Adipocyte (in vitro differentiated cells): ENCODE measurements around the gene ZBED5.

Source experiments
- DNase-seq: peaks from one replicate; pipeline ENCODE4 v3.0.0-alpha.2; 2015; ENCODE audit warnings: low read depth
- H3K27me3 ChIP-seq: replicated peaks from 2 replicates; pipeline ENCODE4 v1.7.0; 2013; ENCODE audit warnings: mild to moderate bottlenecking, low read length, moderate library complexity; ENCODE audit not compliant: control insufficient read depth, insufficient read depth
- H3K36me3 ChIP-seq: 2 replicates; pipeline ENCODE4 v1.7.0; 2013; ENCODE audit warnings: low read length, mild to moderate bottlenecking, moderate library complexity; ENCODE audit not compliant: control insufficient read depth, insufficient read depth, severe bottlenecking
- H3K4me1 ChIP-seq: 2 replicates; pipeline ENCODE4 v1.7.0; 2013; ENCODE audit warnings: mild to moderate bottlenecking, low read length, moderate library complexity; ENCODE audit not compliant: control insufficient read depth, insufficient read depth
- H3K4me3 ChIP-seq: 2 replicates; pipeline ENCODE4 v1.7.0; 2013; ENCODE audit warnings: mild to moderate bottlenecking, low read length, moderate library complexity
- H3K9ac ChIP-seq: 2 replicates; pipeline ENCODE4 v1.7.0; 2013; ENCODE audit warnings: mild to moderate bottlenecking, low read length, moderate library complexity
- H3K9me3 ChIP-seq: 2 replicates; pipeline ENCODE4 v1.7.0; 2013; ENCODE audit warnings: mild to moderate bottlenecking, low read length, moderate library complexity; ENCODE audit not compliant: control insufficient read depth

The ZBED5 gene

DNA sequence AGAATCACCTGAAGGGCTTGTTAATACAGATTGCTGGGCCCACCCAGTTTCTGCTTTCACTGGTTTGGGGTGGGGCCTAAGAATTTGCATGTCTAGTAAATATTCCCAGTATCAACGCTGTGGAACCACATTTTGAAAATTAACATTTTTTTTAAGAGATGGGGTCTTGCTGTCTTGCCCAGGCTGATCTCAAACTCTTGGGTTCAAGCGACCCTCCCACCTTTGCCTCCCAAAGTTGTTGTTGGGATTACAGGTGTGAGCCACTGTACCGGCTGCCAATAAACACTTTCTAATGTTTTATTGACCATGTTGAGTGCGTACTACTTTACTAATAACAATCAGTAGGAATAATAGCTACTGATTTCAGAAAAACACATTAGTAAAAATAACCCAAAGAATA lies 51.6 kb downstream of the ZBED5 start:
- Histone ChIP-seq H3K9ac (peak overlapping the region; percentile 100), H3K4me1 (peaks cover 42% of the 10 kb centered on the region), H3K4me3 (peak overlapping the region; percentile 97), H3K27me3 (no peaks in the 10 kb centered on the region), H3K9me3 (no peaks in the 10 kb centered on the region), H3K36me3 (peaks cover 60% of the 10 kb centered on the region)
- no peak for DNase-seq

DNA sequence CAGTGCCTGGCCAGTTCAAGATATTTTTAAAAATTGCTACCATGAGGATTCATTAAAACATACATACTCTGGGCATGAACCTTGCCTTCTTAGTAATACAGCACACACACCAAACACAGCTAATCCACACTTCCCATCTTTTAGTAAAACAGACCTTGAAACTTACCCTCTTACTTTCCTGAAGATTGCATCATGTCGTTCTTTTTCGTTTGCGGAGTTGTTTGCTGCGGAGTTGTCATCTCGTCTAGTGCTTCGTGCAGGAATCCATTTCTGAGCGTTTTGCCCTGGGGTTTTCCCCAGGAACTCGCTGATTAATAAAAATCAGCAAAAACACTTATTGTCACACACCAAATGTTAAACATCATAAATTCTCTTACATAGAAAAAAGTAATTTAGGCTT lies 52.1 kb downstream of the ZBED5 start:
- DNase-seq: no peak
- peak overlapping the region; percentile 97 for H3K4me3 ChIP-seq
- H3K9me3 ChIP-seq: no peaks in the 10 kb centered on the region
- peaks cover 43% of the 10 kb centered on the region for H3K4me1 ChIP-seq
- H3K9ac ChIP-seq: peak overlapping the region; percentile 100
- H3K36me3 ChIP-seq: peaks cover 65% of the 10 kb centered on the region
- no peaks in the 10 kb centered on the region for H3K27me3 ChIP-seq

DNA sequence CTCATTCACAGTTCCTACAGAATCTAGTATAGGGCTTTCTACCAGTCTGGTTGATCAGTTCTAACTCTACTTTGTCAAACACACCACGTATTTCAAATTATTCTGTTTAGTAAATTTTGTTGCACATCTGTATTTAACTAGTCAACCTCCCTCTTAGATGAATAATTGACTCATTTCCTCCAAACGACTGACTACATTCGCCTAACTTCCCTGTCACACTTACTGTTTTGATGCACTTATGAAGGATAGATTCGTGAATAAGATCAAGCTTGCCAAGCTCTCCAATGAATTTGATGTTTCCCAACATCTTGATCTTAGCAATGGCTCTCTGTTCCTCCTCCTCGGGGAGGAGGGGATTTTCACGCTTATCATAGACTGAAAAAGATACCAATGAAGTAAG lies 54.2 kb downstream of the ZBED5 start:
- no peak overlapping the region for H3K4me3 ChIP-seq
- no peaks in the 10 kb centered on the region for H3K9me3 ChIP-seq
- H3K9ac ChIP-seq: no peak overlapping the region
- H3K27me3 ChIP-seq: no peaks in the 10 kb centered on the region
- no peak for DNase-seq
- peaks cover 38% of the 10 kb centered on the region for H3K4me1 ChIP-seq
- peaks cover 85% of the 10 kb centered on the region for H3K36me3 ChIP-seq
